GM12878 (cell line): ENCODE data around the gene SMIM22. TPM values are rescaled to one million over a fixed set of nuclear protein-coding genes. Genes with fewer than 3 reads are reported as not detected.

ENCODE experiments used
- ATAC-seq: fragments of 200-7000 bp; cut with Tn5 transposase; 3 replicates; pipeline ENCODE4 v1.9.1; 2020; ENCODE audit warnings: mild to moderate bottlenecking, moderate library complexity
- BruUV-seq: library from RNA; stranded (reverse); fragments of 400-500 nt; replicated peaks from 2 replicates; lab custom pipeline; 2021; lab: Mats Ljungman, UMichigan
- CTCF ChIA-PET: fragments of 300-600 bp; sonication (Branson Sonifier 250); formaldehyde crosslinking; extraction: SDS; loops from one replicate; lab custom pipeline; 2021; ENCODE audit warnings: inconsistent platforms; lab: Yijun Ruan, JAX
- POLR2A ChIA-PET: fragments of 350-600 bp; formaldehyde crosslinking; extraction: SDS; loops from one replicate; lab custom pipeline; 2021; ENCODE audit warnings: inconsistent platforms; lab: Charles Lee
- RAD21 ChIA-PET: fragments of 300-600 bp; sonication (Branson Sonifier 250); formaldehyde crosslinking; loops from one replicate; lab custom pipeline; 2023; ENCODE audit warnings: antibody characterized with exemption; ENCODE audit not compliant: unreplicated experiment; lab: Charles Lee
- SMC1A ChIA-PET: fragments of 300-600 bp; sonication (Branson Sonifier 250); formaldehyde crosslinking; loops from one replicate; lab custom pipeline; 2023; ENCODE audit not compliant: unreplicated experiment, uncharacterized antibody; lab: Charles Lee
- DNase-seq: peaks from one replicate; pipeline ENCODE4 v3.0.0-alpha.2; 2011; ENCODE audit warnings: low read depth, low spot score
- FAIRE-seq: peaks from 3 replicates; lab custom pipeline; 2011; peaks lifted over from hg19 to GRCh38; lab: Jason Lieb, UNC
- H2AFZ ChIP-seq: 2 replicates; pipeline ENCODE4 v1.6.0; 2011; ENCODE audit warnings: low read depth, low read length, control low read depth; ENCODE audit not compliant: control insufficient read depth
- H3K27ac ChIP-seq: 2 replicates; pipeline ENCODE4 v1.5.1; 2011; ENCODE audit warnings: control low read depth; ENCODE audit not compliant: control insufficient read depth, insufficient read depth
- H3K27me3 ChIP-seq, 2 experiments: replicated peaks in 1 of 2; 2 replicates each; pipeline versions ENCODE4 v1.6.0 to v1.6.1; 2011; ENCODE audit warnings: low read length in 1 of 2; ENCODE audit not compliant: control insufficient read depth in 2 of 2, insufficient read depth in 2 of 2
- H3K36me3 ChIP-seq, 2 experiments: 2 replicates each; pipeline ENCODE4 v1.5.1; 2011; ENCODE audit warnings: low read length in 1 of 2; ENCODE audit not compliant: control insufficient read depth in 2 of 2, insufficient read depth in 2 of 2
- H3K4me1 ChIP-seq: 2 replicates; pipeline ENCODE4 v1.6.1; 2011; ENCODE audit warnings: mild to moderate bottlenecking, low read length, moderate library complexity, mixed read lengths; ENCODE audit not compliant: control insufficient read depth, insufficient read depth
- H3K4me2 ChIP-seq: 2 replicates; pipeline ENCODE4 v1.6.0; 2011; ENCODE audit warnings: control low read depth; ENCODE audit not compliant: control insufficient read depth, insufficient read depth
- H3K4me3 ChIP-seq: fragments of 200-600 bp; sonication (generic); 2 replicates; pipeline ENCODE4 v1.5.1; 2016
- H3K79me2 ChIP-seq: 2 replicates; pipeline ENCODE4 v1.6.0; 2011; ENCODE audit warnings: low read length; ENCODE audit not compliant: control insufficient read depth, insufficient read depth
- H3K9ac ChIP-seq: 2 replicates; pipeline ENCODE4 v1.8.0; 2011; ENCODE audit warnings: low read length, control low read depth, mixed read lengths; ENCODE audit not compliant: control insufficient read depth, insufficient read depth
- H3K9me3 ChIP-seq: replicated peaks from 3 replicates; pipeline ENCODE4 v1.5.1; 2011; ENCODE audit warnings: mild to moderate bottlenecking, low read length; ENCODE audit not compliant: control insufficient read depth, insufficient read depth
- H4K20me1 ChIP-seq: 2 replicates; pipeline ENCODE4 v1.6.0; 2011; ENCODE audit not compliant: control insufficient read depth, insufficient read depth
- CUX1 ChIP-seq: IDR thresholded peaks from 2 replicates; pipeline ENCODE4 v1.6.1; 2012; ENCODE audit warnings: improper control_type of control experiment, low read depth, low read length; ENCODE audit not compliant: insufficient replicate concordance
- NFIC ChIP-seq: IDR thresholded peaks from 2 replicates; pipeline ENCODE4 v1.6.1; 2012; ENCODE audit warnings: low read depth, mild to moderate bottlenecking, inconsistent platforms, low read length, moderate library complexity
- WGBS: methylation state at CpG from one replicate; pipeline ENCODE4 v1.1.6; 2016; ENCODE audit warnings: low lambda C conversion rate; ENCODE audit not compliant: insufficient replicate concordance, insufficient coverage; ENCODE audit errors: missing lambda C conversion rate; 5-methylcytosine and 5-hydroxymethylcytosine counted together
- in situ Hi-C: fragments of 300-500 bp; cut with MboI; formaldehyde crosslinking; loops from 9 replicates; pipeline ENCODE4 v1.14.3; 2018; ENCODE audit warnings: mixed read lengths
- intact Hi-C: fragments of 100-400 bp; cut with micrococcal nuclease; formaldehyde crosslinking; loops from one replicate; pipeline ENCODE4 v1.14.2; 2022; ENCODE audit not compliant: unreplicated experiment
- polyA plus RNA-seq, 11 experiments: library from polyadenylated mRNA; depleted of rRNA in 4 of 11; unstranded in 6 of 11; stranded (reverse) in 5 of 11; fragments of >200 nt; fragmentation: Nextera tagmentation in 4 of 11; fragmentation: Illumina TruSeq in 1 of 11; extraction: Ambion mirVana in 4 of 11; extraction: Trizol in 1 of 11; gene quantifications; 1 replicate in 1 of 11; 2 replicates in 10 of 11; pipeline versions ENCODE4 v1.2.1 to v1.2.3, GENCODE V29; 2011 to 2016; ENCODE audit warnings: inconsistent platforms in 2 of 11, missing spikeins in 2 of 11, low read depth in 1 of 11
- total RNA-seq, 4 experiments: library from RNA; depleted of rRNA in 3 of 4; stranded (reverse); fragments of >200 nt in 3 of 4; fragmentation: Illumina TruSeq in 1 of 4; extraction: Trizol in 1 of 4; gene quantifications; 2 replicates each; pipeline versions ENCODE4 v1.2.1 to v1.2.3, GENCODE V29; 2013 to 2021

Gene SMIM22
- total and polyA plus RNA-seq, 10 of the 15 experiments (the other 5 are each of a cell fraction or from before 2014, with no cell fraction given), result 0.83 TPM; not detected in 9

GRCh38 chr16:4746215-4746614, 49.0 kb upstream of the SMIM22 start:
- DNase-seq (no peak), ATAC-seq (no peak), FAIRE-seq (no peak)
- no TSS peak for BruUV-seq
- TF ChIP-seq CUX1 (no peak), NFIC (no peak)
- Histone ChIP-seq H2AFZ (no peak overlapping the region), H3K9ac (no peak overlapping the region), H3K9me3 (no peaks in the 10 kb centered on the region), H3K27me3 (no peaks in the 10 kb centered on the region), H3K27ac (no peak overlapping the region), H4K20me1 (no peaks in the 10 kb centered on the region), H3K4me3 (no peak overlapping the region), H3K79me2 (no peaks in the 10 kb centered on the region), H3K4me2 (no peak overlapping the region), H3K36me3 (peaks cover 0 to 4% of the 10 kb centered on the region in 2 experiments; a peak in 1 of 4 replicates), H3K4me1 (peaks cover 12% of the 10 kb centered on the region)
- in situ Hi-C loops (no loop called here), intact Hi-C loops (no loop called here)
- POLR2A ChIA-PET, result interaction anchor here (1.7 kb wide), 1 partner anchor 11 kb away, joined by 5 read pairs; the partner anchor contains the start of gene DNAAF8
- SMC1A ChIA-PET, result no interaction called here
- CTCF ChIA-PET, result interaction anchor here (1.0 kb wide), 1 partner anchor 12 kb away, joined by 4 read pairs; the partner anchor contains the start of gene DNAAF8
- RAD21 ChIA-PET, result no interaction called here
- WGBS, result 79% methylated on average over 8 of the region's 8 CpGs
